GM18861 (cell line): ENCODE results near the gene TMEFF2.

Experiments
- ATAC-seq: cut with Tn5 transposase; IDR thresholded peaks from one replicate; pipeline ENCODE4 v1.9.1; 2021; ENCODE audit not compliant: unreplicated experiment

The TMEFF2 gene

DNA sequence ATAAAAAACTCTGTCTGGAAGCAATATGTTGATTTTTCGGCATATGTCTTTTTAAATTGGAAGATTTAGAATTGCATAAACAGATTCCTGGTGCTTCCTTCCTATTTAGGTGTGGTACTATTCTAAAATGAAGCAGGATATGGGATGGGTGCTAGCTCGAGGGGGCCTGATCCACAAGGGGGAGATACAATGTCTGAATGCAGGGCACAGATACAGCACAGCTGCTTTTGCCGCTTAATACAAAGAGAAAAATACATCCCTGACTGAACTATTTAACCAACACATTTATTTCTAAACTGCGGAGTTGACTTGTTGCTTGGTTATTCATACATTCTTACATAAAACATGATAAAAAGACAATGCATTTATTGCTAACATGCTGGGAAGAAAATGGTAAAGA, 169.1 kb downstream of the TMEFF2 start:
- no peak for ATAC-seq

GRCh38 chr2:192023006-192023405, 171.7 kb downstream of the TMEFF2 start:
- ATAC-seq: no peak

DNA sequence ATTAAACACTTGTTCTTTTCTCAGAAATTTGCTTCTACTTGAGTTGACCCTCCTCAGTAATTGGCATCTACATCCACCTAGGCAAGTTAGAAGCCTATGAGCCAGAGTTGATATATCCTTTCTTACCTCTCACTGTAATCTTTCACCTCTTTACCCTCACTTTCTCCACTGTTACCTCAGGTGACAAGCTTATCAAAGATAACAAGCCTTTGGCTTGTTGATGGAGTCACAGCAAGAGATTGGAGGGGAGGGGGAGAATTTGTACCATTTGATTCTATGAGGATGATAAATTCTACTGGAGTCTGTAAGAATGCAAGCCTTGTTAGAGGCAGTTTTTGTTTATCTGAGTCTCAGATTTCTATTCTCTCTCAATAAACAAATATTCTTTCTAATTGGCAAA, 176.9 kb downstream of the TMEFF2 start:
- ATAC-seq: no peak

- no peak for ATAC-seq
These were observed 178.5 kb downstream of the TMEFF2 start for GRCh38 chr2:192016265-192016664.

DNA sequence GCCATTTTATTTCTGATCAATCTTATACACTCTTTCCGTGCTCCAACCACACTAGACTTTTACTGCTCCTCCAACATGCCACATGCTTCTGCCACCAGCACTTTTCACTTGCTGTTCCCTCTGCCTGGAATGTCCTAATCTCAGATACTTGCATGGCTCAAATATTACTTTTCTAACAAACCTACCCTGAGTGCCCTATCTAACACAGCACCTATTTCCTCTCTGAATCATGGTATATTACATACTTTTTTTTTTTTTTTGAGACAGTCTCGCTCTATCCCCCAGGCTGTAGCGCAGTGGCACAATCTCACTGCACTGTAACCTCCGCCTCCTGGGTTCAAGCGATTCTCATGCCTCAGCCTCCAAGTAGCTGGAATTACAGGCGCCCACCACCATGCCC, 181.5 kb downstream of the TMEFF2 start:
- no peak for ATAC-seq

DNA sequence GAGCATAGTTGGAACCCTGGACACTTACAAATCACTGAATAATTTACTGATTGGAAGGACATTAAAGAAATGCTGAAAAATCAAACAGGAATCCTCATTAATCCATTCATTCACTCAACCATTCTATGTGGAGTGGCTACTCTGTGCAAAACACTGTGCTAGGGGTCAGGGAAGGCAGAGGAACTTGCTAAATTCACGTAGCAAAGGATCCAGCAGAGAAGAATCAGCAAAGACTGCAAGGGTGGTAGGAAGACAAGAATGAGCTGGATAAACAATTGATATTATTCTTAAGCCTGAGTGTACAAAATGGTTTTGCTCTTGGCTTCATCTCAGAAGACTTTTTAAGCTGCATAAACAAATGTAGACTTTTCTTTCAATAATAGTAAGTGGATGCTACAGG, 183.5 kb downstream of the TMEFF2 start:
- no peak for ATAC-seq

GRCh38 chr2:192010073-192010472, 184.7 kb downstream of the TMEFF2 start:
- peak; percentile 51 for ATAC-seq

GRCh38 chr2:192007581-192008228, 187.0 kb downstream of the TMEFF2 start:
- no peak for ATAC-seq

DNA sequence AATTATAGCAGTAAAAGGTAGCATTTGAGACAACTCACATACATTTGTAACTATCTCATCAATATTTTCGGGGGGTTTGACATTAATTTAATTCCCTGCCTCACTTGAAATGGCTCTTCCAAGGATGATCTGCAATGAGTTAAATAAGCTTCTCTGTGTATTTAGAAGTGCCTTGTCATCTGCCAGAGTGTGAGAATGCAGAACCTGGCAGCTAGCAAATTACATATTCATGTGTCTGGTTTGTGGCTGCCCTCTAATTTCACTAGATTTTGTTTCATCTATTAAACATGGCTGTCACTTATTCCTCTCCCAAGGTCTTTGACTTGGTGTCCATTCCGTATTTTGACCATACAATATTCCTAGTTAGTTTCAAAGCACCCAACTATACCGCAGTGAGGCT, 189.5 kb downstream of the TMEFF2 start:
- peak; percentile 4 for ATAC-seq

DNA sequence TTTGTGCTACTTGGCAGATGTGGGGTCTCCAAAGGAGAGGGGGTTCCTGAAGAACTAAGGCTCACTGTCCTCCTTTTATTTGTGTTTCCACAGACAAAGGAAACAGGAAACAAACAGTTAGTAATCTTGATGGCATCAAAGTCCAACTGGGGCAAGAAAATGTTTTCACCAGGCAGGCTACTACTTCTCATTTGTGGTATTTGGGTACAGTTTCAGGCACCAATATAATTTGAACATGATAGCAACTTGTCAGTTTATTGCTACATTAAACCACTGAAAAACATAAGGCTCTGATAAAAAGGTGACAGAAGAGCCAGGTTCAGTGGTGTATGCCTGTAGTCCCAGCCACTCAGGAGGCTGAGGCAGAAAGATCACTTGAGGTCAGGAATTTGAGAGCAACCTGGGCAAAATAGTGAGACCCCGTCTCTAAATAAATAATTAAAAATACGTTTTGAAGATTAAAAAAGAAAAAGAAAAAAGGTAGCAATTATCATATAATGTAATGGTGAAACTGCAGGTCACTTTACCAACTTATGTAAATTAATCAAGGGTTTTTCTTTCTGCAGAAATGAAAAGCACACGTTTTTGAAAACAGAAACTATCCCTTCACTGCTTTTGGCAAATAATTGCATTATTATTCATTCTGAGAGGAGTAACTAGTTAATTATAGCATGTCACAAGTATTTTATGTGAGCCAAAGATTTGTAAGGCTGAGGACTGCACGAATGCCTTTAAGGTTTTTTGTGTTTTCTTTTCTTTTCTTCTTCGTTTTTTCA, 190.4 kb downstream of the TMEFF2 start:
- ATAC-seq: peak; percentile 71

- ATAC-seq: no peak
These were observed 192.3 kb downstream of the TMEFF2 start for GRCh38 chr2:192002418-192002817.

DNA sequence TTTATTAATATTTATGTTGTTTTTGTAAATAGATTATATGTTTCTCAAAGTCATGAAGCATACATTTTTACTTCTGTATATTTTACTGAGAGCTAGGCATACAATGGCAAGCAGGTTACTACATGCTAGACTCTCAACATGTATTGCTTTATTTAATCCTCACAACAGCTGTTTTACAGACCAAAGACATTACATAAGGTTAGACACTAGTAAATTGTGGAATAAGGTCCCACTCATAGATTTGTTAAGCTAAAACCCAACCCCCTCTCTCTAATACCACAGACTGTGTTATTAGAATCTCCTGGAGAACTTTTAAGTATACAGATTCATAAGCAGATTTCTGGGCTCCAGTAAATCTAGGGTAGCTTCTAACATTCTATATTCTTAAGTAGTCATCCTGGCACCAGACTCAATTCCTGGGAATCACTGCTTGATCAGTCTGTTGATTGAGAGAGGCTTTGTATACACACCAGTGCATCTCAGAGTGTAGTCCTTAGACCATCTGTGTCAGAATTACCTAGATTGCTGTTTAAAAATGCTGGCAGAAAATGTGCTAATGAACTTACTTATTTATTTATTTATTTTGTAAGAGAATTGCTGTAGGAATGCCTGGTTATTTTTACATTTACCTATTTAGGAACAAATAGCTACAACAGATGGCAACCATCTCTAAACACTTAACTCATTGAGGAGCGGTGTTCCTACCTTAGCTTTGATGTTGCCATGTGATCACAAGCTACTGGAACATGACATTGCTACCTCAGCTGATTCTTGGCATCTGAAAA, 194.3 kb downstream of the TMEFF2 start:
- no peak for ATAC-seq

DNA sequence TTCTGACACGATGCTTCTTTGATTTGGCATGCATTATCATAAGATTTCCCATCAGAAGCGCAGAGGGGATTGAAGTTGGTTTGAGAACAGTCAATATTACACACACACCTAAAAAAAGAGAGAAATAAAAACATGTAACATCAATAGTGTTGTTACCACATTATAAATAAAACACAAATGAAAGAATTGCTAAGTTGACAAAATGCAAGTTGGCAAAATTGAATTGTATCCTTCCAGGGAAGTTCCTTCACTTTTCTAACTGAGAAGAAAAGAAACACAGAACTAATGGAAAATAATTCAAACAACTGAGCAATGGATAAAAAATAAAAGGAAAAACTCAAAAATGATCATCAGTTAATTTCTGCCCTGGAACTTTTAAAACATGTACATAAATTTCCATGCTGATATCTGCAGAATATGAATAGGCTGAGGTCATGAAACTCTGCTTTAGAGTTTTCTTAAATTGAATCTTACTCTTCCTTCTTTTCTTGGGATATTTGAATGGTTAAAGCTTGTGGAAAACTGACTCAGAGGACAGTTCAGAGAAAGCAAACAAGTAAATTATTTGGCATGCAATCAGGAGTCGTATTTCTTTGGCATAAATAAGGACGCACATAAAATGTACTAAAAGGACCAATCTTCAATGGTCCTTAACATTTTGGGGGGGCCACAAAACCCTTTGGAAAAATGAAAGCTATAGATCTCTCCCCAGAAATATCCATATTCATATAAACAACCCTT, 195.5 kb downstream of the TMEFF2 start:
- no peak for ATAC-seq

GRCh38 chr2:191995285-191995684, 199.4 kb downstream of the TMEFF2 start:
- ATAC-seq: no peak

- no peak for ATAC-seq
These were observed 200.0 kb downstream of the TMEFF2 start for GRCh38 chr2:191994749-191995148.

GRCh38 chr2:191991442-191991841, 203.3 kb downstream of the TMEFF2 start:
- ATAC-seq: peak; percentile 56

- ATAC-seq: no peak
These were observed 209.0 kb downstream of the TMEFF2 start for GRCh38 chr2:191985740-191986139.

DNA sequence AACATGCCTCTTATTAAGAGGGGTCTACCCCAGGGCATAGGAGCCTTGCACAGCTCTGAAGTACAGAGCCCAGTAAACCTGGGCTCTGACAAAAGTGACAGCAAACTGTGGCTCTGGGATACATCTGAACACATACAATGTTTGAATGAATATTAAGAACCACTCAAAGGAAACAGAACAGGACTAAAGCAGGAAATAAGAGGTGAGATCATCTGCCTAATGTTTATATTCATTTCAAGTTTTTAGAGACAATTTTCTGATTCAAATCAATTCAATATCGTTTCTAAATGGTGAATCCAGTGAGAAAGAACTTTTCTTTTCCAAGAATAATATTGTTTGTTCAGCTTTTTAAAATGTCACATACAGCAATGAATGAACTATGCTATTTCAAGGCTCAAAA, 211.1 kb downstream of the TMEFF2 start:
- ATAC-seq: no peak

GRCh38 chr2:191983186-191983585, 211.5 kb downstream of the TMEFF2 start:
- ATAC-seq: no peak

- no peak for ATAC-seq
These were observed 213.0 kb downstream of the TMEFF2 start for GRCh38 chr2:191981706-191982105.

GRCh38 chr2:191980483-191980882, 214.2 kb downstream of the TMEFF2 start:
- no peak for ATAC-seq
